HG02642 (cell line): Measurements from ENCODE around the gene HAUS3.

Experiments
- ATAC-seq: cut with Tn5 transposase; IDR thresholded peaks from one replicate; pipeline ENCODE4 v1.9.1; 2021; ENCODE audit warnings: mild to moderate bottlenecking; ENCODE audit not compliant: unreplicated experiment, poor library complexity

HAUS3 gene

DNA sequence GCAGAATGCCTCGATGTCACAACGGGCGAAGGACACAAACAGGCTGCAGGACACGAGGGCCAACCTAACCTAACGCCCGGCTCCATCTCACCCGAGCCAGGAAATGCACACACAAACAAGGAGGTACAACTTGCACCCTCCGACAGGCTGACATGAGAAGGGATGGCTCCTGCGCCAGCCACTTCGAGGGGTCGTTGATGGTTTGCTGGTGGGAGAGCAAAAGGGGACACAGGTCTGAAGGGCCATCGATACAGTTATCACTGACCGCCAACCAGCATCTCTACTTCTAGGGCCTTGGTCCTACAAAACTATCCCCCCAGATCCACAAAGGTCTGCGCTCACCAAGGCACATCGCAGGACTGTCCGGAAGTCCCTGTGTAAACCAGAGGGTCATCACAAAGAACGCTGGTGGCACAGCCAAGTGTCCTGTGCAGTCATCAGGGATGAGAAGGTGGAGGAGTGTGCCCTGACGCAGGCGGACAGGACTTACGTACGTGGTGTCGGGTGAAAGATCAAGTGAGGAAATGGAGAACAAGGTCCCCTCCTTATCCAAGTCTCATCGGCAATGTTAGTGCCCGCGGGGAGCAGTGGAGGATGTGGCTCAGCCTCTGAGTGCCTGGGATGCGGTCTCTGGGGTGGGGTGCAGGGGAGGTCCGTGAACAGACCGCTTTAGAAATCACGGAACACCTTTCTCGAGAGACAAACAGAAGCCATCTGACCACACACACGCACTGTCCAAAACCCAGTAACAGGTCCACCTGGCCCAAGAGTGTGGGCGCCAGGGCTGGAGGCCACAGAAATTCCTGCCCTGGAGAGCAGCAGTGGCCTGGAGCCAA, 13.0 kb upstream of the HAUS3 start:
- ATAC-seq = no peak

DNA sequence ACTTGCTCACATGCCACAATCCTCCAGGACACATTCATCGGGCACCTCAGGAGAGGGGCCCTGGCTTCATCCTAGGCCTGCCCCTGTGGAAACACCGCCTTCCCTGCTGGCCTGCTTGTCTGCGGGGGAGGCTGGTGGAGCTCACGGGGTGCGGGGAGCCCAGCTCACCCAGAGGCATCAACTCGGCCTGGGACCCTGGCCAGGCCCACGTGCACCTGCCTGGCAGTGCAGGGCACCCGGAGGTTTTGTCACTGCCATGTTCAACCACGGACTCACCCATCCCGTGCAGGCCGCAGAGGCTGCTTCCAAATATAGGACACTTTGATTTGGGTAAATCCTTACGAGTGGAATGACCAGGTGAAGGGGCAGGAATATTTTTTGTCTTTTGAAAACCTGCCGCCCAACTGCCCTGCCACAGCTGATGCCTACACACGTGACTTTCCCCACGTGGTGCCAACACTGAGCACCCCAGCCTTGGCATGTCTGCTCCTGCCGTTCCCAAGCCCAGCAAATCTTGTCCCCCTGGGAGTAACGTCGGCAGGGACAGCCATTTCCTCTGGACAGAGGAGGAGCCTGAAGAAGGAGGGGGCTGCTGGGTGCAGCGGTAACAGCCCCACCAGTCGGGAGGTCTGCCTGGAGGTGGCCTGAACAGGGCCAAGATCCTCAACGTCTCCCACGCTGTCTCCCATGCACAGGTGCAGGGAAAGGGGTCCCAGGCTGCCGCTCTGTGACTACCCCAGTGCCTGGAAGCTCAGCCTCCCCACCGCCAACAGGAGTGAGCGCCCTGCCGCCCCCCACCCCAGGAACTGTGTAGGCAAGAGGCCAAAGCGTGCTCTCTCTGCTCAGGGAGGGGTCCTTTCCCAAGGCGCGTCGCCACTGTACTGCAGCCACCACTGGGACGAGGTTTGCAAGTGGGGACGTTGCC, 11.5 kb upstream of the HAUS3 start:
- ATAC-seq = no peak

DNA sequence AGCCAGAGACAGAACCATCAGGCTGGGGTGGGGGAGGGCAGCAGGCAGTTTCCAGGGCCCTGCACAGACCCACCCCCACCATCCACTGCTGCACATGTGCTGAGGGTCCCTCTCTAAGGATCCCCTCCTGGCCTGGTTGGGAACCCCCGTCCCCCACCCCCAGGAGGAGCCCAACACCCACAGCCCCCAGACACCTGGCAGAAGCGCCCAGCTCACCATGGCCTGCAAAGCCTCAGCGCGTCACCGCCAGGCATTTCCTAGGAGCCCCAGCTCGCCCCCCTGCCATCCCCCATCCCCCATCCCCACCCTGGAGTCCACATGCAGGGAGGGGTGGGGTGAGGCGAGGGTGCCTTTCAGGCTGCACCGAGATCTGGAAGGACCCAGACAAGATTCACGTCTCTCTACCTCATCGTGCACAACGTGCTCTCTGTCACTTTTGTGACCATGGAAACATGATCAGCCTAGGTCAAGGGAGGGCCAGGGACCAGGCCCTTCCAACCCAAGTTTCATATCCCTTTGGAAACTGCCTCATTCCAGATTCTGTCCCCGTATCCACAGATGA, 10.7 kb upstream of the HAUS3 start:
- ATAC-seq = no peak

- no peak for ATAC-seq
Observed at GRCh38 chr4:2251795-2252529, 10.0 kb upstream of the HAUS3 start.

GRCh38 chr4:2251073-2251794, 9.3 kb upstream of the HAUS3 start:
- ATAC-seq = no peak

GRCh38 chr4:2250357-2251072, 8.6 kb upstream of the HAUS3 start:
- ATAC-seq = no peak

- no peak for ATAC-seq
Observed at GRCh38 chr4:2249526-2250356, 7.8 kb upstream of the HAUS3 start.

DNA sequence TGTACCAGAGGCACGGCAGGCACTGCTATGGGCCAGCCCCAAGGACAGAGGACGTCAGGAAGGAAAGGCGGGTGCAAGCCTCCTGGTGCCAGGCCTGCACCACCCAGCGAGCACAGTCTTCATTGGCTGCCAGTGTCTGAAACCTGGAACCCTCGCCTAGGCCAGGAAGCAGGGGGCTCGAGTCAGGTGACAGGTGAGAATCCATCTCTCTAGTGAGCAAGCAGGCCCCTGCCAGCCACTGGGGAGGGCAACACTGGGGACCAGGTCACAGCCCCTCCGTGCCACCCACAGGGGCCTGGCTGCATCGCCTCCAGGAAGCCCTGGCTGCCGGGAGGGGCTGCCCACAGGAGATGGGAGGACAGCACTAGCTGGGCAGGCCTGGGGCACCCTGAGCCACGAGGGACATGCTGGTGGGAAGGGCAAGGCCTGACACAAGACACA, 6.9 kb upstream of the HAUS3 start:
- ATAC-seq = no peak

DNA sequence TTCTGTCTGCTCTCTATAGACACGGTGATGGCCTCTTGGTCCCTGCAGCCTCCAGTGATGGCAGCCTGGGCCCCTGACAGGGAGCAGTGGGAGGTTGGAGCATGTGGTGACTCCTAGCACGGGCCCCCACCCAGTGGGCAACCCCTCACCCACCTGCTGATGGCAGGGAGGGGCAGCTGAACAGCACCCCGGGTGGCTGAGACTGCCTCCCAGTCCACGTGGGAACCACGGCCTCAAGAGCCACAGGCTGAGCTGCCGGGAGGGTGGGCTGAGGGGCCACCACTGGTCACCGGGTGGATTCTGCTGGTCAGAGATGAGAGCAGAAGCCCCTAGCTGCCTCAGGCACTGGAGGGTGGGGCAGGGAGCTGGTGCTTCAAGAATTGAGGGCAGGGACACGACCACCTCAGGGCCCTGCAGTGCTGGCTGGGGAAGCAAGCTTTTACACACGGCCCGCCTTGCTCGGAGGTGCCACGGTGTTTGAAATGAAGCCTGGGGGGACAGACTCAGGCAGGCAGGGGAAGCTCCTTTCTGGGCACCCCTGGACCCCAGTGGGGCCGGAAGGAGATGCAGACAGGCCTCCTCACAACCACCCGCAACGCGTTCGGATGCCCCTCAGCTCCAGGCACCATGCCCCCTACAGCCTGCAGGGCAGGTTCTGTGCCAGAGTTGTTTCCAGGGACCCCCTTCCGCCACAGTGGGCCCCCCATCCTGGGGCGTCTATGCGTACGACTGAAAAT, 6.3 kb upstream of the HAUS3 start:
- no peak for ATAC-seq

DNA sequence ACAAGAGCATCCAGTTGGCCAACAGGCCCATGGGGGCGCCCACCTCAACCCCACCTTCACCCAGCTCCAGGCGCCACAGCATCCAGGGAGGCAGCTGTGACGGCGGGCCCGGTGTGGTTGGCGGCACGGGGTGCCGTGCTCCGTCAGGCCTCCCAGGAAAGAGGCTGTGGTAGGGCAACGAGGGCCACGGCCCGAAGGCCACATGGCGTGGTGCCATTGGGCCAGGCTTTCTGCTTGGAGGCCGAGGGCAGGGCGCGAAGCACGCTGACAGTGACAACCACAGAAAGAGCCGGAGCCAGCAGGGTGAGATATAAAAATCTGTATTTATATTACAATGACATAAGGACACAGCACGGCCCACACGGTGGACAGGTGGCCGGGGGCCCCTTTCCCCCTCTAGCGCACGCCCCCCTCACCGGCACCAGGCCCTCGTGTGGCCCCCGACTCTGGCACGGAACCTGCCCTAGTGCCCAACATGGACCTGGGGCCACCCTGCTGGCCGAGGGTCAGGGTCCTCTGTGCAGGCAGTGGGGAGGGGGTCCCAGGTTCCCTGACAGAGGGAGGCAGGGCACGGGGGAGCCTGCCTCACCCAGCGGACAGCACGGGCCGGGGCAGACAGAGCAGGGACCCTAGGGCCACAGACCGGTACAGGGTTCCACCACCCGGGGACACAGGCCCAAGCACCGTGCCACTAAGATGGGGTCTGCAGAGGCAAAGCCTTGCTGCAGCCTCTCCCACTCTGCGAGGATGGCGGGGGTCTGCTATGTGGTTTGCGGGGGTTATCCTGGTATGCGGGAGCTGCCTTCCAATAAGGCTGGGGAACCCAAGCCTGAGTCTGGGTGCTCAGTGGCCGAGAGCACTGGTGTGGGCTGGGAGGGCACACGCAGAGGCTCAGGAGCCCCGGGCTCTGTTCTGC, 5.5 kb upstream of the HAUS3 start:
- no peak for ATAC-seq

DNA sequence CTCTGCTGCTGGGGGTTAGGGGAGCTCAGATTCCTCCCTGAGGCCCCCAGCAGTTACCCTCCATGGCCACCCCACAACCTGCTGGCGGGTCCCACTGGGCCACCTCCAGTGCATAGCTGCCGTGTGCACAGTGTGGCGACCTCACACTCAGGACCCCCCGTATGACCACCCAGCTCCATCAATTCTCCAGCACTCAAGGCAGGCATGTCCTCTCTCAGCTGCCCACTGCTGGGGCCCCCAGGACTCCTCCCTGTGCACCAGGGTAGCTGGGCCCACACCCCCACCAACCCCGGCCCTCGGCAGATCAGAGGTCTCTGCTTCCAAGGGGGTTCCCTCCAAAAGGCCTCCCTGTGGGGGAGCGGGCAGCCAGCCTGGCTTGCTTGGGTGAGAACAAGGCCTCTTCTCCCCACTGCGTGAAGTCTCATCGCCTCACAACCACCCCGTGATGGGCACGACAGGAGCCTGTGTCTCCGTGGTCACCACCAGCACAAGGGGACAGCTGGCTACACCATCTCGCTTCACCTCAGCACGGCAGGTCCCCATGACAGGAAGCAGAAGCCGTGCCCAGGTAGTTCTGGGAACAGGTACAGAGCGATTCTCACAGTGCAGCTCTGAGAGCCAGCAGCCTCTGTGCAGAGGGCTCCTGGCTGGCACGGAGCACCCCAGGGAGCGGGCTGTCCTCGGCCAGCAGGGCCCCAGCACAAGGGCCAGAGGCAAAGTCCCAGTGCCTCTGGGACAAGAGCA, 4.6 kb upstream of the HAUS3 start:
- no peak for ATAC-seq

GRCh38 chr4:2245787-2246275, 3.9 kb upstream of the HAUS3 start:
- ATAC-seq = no peak

- ATAC-seq = no peak
Observed at GRCh38 chr4:2245057-2245786, 3.3 kb upstream of the HAUS3 start.

DNA sequence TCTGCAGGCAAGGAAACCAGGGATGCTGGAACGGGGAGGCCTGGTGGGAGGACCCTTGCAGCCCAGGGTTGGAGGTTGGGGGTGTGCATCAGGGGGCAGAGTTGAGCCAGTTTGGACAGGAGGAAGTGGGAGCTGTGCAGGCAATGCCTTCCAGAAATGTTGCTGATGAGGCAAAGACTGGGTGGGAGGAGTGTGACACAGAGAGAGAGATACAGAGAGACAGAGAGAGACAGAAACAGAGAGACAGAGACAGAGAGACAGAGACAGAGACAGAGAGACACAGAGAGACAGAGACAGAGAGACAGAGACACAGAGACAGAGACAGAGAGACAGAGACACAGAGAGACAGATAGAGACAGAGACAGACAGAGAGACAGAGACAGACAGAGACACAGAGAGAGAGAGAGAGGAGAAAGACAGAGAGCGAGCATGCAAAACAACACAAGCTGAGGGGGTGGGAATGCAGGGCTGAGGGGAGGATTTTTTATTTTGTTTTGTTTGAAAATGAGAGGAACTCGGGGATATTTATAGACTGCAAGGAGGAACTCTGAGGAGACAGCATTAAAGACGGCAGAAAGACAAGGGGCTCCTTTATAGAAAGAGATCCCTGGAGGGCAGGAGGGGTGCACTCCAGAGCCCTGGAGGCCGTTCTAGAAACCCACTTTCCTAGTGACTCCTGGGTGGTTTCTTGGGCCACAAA, 1.9 kb upstream of the HAUS3 start:
- ATAC-seq = no peak
